Measurements from ENCODE around the gene WASL. TPM values are rescaled to one million over a fixed set of nuclear protein-coding genes. Genes with fewer than 3 reads are reported as not detected.

The WASL gene
- total RNA-seq, 1 experiment from 2014 or later: 42.3 TPM

DNA sequence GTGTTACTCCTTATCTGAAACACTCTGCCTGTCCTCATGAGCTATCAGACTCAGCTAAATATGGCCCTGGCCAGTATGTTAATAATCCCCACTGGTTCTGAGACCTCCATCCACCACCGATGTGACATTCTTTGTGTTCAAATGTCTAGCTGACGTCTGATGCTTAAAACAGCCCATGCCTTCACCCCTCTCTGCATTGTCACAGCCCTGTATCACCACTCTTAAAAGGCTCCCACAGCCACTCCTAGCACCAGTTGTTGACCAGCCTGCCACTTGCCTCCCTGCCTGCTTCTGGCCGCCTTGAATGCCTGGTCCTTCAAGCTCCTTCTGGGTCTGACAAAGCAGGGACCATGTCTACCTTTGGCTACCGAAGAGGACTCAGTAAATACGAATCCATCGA, 93.2 kb downstream of the WASL start, which contains the start of gene LMOD2:
Gene LMOD2, plus strand, starts transcription at position 253 of the 400 bp plus-strand sequence. Its CDS starts 98 bp downstream, at position 351.
- H3K36me3 Mint-ChIP-seq (ENCODE audit: insufficient read depth, unreplicated experiment): no peaks in the 10 kb centered on the region
- POLR2A ChIA-PET: no interaction called here
- peaks cover 3% of the 10 kb centered on the region for H3K4me1 Mint-ChIP-seq (ENCODE audit: low read depth, unreplicated experiment)

DNA sequence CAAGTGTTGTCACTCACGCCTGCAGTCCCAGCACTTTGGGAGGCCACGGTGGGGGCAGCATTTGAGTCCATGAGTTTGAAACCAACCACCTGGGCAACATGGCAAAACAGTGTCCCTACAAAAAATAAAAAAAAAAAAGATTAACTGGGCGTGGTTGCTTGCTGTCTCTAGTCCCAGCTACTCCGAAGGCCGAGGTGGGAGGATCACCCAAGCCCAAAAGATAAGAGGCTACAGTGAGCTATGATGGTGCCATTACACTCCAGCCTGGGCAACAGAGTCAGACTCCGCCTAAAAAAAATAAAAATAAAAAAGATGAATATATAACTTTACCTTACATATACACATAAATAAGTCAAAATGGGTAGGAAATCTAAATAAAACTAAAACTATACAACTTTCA, 95.6 kb downstream of the WASL start:
- H3K27me3 Mint-ChIP-seq (ENCODE audit: insufficient read depth, unreplicated experiment): no peaks in the 10 kb centered on the region
- no peaks in the 10 kb centered on the region for H3K36me3 Mint-ChIP-seq (ENCODE audit: insufficient read depth, unreplicated experiment)
- Histone ChIP-seq H3K27me3 (replicated peaks; ENCODE audit: control insufficient read depth, insufficient read depth, low read length) (no peaks in the 10 kb centered on the region), H3K36me3 (ENCODE audit: control insufficient read depth, insufficient read depth, low read length) (no peaks in the 10 kb centered on the region), H3K4me3 (ENCODE audit: low read depth, low read length) (no peak overlapping the region), H3K4me1 (no peaks in the 10 kb centered on the region), H3K9me3 (no peaks in the 10 kb centered on the region)
- BruUV-seq (replicated peaks): no TSS peak
- no peak overlapping the region for H3K27ac Mint-ChIP-seq (ENCODE audit: unreplicated experiment)
- no peak for DNase-seq
- TF ChIP-seq, protein P1, sequence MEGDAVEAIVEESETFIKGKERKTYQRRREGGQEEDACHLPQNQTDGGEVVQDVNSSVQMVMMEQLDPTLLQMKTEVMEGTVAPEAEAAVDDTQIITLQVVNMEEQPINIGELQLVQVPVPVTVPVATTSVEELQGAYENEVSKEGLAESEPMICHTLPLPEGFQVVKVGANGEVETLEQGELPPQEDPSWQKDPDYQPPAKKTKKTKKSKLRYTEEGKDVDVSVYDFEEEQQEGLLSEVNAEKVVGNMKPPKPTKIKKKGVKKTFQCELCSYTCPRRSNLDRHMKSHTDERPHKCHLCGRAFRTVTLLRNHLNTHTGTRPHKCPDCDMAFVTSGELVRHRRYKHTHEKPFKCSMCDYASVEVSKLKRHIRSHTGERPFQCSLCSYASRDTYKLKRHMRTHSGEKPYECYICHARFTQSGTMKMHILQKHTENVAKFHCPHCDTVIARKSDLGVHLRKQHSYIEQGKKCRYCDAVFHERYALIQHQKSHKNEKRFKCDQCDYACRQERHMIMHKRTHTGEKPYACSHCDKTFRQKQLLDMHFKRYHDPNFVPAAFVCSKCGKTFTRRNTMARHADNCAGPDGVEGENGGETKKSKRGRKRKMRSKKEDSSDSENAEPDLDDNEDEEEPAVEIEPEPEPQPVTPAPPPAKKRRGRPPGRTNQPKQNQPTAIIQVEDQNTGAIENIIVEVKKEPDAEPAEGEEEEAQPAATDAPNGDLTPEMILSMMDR (IDR thresholded peaks at IDR 0.05; ENCODE audit: insufficient read depth in 1 of 2, low read depth in 1 of 2, low read length in 1 of 2, severe bottlenecking in 1 of 2, unreplicated experiment in 1 of 2): no peak
- ChIA-PET POLR2A (no interaction called here), CTCF (no interaction called here)
- intact Hi-C loops (cut with micrococcal nuclease; ENCODE audit: unreplicated experiment): no loop called here
- no peak overlapping the region for H3K4me3 Mint-ChIP-seq (ENCODE audit: unreplicated experiment)
- H3K4me1 Mint-ChIP-seq (ENCODE audit: low read depth, unreplicated experiment): peaks cover 4% of the 10 kb centered on the region
- no peaks in the 10 kb centered on the region for H3K9me3 Mint-ChIP-seq (ENCODE audit: unreplicated experiment)

More for the DNA sequence above, 93.2 kb downstream of the WASL start, which contains the start of gene LMOD2:
- Histone ChIP-seq H3K27me3 (replicated peaks; ENCODE audit: control insufficient read depth, insufficient read depth, low read length) (no peaks in the 10 kb centered on the region), H3K4me3 (ENCODE audit: low read depth, low read length) (no peak within 1 kb of the TSS), H3K36me3 (ENCODE audit: control insufficient read depth, insufficient read depth, low read length) (no peaks in the 10 kb centered on the region), H3K4me1 (no peaks in the 10 kb centered on the region), H3K9me3 (no peaks in the 10 kb centered on the region)
- no TSS peak for BruUV-seq (replicated peaks)
- no peak within 1 kb of the TSS for H3K4me3 Mint-ChIP-seq (ENCODE audit: unreplicated experiment)
- H3K9me3 Mint-ChIP-seq (ENCODE audit: unreplicated experiment): no peaks in the 10 kb centered on the region
- CTCF ChIA-PET: no interaction called here
- H3K27me3 Mint-ChIP-seq (ENCODE audit: insufficient read depth, unreplicated experiment): no peaks in the 10 kb centered on the region
- no peak for DNase-seq
- TF ChIP-seq, protein P1 (IDR thresholded peaks at IDR 0.05; ENCODE audit: insufficient read depth in 1 of 2, low read depth in 1 of 2, low read length in 1 of 2, severe bottlenecking in 1 of 2, unreplicated experiment in 1 of 2): no peak
- no peak within 1 kb of the TSS for H3K27ac Mint-ChIP-seq (ENCODE audit: unreplicated experiment)
- intact Hi-C loops (cut with micrococcal nuclease; ENCODE audit: unreplicated experiment): no loop called here

DNA sequence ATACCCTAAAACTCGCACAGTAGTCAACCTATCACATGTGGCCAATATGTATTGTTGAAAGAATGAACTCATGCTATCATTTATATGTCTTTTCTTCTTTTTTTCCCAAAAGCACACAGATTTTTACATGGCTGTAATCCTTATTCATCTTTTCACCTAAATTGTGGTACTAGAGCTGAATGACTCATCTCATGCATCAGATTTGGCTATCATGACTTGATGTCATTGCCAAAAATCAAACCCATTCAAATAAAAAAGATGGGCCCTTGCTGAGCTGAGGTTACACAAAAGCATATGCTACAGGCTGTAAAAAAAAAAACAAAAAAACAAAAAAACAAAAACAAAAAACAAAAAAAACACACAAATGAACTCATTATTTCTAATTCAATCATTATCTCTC, 96.4 kb downstream of the WASL start:
- TF ChIP-seq, protein P1 (IDR thresholded peaks at IDR 0.05; ENCODE audit: insufficient read depth in 1 of 2, low read depth in 1 of 2, low read length in 1 of 2, severe bottlenecking in 1 of 2, unreplicated experiment in 1 of 2): no peak
- ChIA-PET CTCF (no interaction called here), POLR2A (no interaction called here)
- Mint-ChIP-seq H3K9me3 (ENCODE audit: unreplicated experiment) (no peaks in the 10 kb centered on the region), H3K4me3 (ENCODE audit: unreplicated experiment) (no peak overlapping the region), H3K4me1 (ENCODE audit: low read depth, unreplicated experiment) (peaks cover 6% of the 10 kb centered on the region), H3K27ac (ENCODE audit: unreplicated experiment) (no peak overlapping the region), H3K36me3 (ENCODE audit: insufficient read depth, unreplicated experiment) (no peaks in the 10 kb centered on the region), H3K27me3 (ENCODE audit: insufficient read depth, unreplicated experiment) (no peaks in the 10 kb centered on the region)
- DNase-seq: no peak
- no TSS peak for BruUV-seq (replicated peaks)
- intact Hi-C loops (cut with micrococcal nuclease; ENCODE audit: unreplicated experiment): no loop called here
- H3K27me3 ChIP-seq (replicated peaks; ENCODE audit: control insufficient read depth, insufficient read depth, low read length): no peaks in the 10 kb centered on the region
- no peaks in the 10 kb centered on the region for H3K9me3 ChIP-seq
- no peaks in the 10 kb centered on the region for H3K36me3 ChIP-seq (ENCODE audit: control insufficient read depth, insufficient read depth, low read length)
- H3K4me3 ChIP-seq (ENCODE audit: low read depth, low read length): no peak overlapping the region
- peaks cover 2% of the 10 kb centered on the region for H3K4me1 ChIP-seq
